Activated CD4-positive, CD25-positive, alpha-beta regulatory T cell treated with anti-CD3 and anti-CD28 coated beads, Interleukin-2, amount 50 U/mL, for 16 hours (primary cell): Measurements from ENCODE around the gene GNAZ.

Experiments used
- DNase-seq: peaks from one replicate; pipeline ENCODE4 v3.0.0-alpha.2; 2020; ENCODE audit warnings: low read depth, low spot score

Gene GNAZ

GRCh38 chr22:23064381-23065068, 5.8 kb upstream of the GNAZ start:
- no peak for DNase-seq

DNA sequence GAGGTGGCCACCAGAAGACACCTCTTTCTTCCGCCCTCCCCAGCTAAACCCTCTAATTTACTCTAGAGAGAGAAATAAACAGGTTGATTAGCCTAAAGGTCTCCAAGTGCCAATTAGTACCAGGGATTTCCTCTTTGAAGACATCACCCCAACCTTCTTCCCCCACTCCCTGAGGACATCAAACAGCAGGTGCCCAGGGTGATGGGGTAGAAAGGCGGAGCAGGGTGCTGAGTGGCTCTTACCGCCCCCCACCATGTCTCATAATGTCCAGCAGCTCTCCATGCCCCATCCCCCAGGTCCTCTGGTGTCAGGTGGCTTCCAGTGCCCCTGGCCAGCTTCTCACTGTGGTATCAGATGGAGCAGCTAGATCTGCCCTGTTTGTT, 5.3 kb upstream of the GNAZ start:
- DNase-seq, result no peak

GRCh38 chr22:23065495-23066122, 4.7 kb upstream of the GNAZ start:
- DNase-seq, result no peak

GRCh38 chr22:23066200-23067022, 3.9 kb upstream of the GNAZ start:
- no peak for DNase-seq

- no peak for DNase-seq
Observed at GRCh38 chr22:23067023-23067650, 3.2 kb upstream of the GNAZ start.

- no peak for DNase-seq
Observed at GRCh38 chr22:23067691-23068090, 2.6 kb upstream of the GNAZ start.

DNA sequence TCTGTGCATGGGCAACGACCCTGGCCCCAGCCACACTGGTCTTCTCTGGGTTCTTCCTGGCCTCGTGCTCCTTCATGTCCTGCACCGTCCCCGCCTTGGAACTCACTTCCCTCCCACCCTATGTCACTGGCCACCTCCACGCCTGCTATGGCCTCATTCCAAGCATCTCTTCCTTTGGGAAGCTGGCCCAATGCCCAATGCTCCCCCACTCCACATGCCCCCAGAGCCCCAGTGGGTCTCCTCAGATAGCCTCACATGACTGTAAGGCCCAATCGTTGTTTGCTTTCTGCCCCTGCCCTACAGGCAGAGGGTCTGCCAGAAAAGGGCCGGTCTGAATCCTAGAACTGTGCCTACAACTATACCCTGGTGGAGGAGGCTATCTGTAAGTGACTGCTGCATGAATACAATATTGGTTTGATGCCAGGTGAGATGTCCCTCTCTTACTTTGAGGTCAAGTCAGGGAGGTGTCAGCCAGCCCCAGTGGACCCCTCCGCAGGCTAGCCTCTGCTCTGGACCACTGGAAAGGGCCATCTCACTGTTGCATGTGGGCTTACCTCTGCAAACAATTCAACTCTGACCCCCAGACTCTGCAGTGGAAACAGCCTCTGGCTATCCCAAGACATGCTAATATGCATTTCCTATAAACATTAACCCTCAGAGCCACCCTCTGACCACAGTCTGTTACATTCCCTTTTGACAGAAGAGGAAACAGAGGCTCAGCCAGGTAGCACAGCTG, 2.1 kb upstream of the GNAZ start:
- no peak for DNase-seq

- no peak for DNase-seq
Observed at GRCh38 chr22:23068832-23069385, 1.4 kb upstream of the GNAZ start.

DNA sequence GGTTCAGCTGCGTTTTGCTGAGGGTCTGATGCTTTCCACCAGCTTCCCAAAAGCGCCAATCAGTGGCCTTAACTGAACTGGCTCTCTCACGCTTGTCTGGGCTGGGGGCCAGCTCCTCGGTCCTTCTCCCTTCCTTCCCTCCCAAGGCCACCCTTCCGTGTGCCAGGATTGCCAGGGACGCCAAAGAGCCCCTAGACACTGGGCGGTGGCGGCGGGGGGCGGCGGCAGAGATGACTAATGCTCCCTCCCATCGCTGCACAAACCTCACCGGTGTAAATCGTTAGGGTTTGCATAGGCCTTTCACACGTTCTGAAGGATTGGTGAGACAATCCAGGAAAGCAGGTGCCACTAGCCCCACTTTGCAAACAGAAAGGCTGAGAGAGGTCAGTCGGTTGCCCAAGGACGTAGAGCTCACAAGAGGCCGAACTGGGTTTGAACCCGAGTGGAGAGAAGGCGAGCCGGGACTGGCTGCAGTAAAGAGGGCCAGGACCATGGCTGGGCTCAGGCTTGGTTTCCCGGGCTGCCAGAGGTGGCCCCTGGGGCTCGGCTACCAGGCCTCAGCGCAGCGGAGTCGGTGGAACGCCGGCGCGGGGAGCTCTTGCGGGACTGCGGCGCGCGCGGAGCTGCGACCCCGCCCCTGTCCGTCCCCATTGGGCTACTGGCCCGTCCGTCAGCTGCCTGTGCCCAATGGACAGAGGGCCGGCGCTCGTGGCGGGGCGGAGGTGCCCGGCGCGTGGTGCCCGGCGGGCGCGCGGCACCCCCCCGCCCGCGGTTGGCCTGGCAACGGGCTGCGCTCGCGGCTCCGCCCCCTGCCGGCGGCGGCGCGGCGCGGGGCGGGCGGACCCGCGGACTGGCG, 589 bp upstream of the GNAZ start:
- DNase-seq, result peak; percentile 64

- no peak for DNase-seq
Observed at GRCh38 chr22:23071230-23072076, 1.1 kb downstream of the GNAZ start.

DNA sequence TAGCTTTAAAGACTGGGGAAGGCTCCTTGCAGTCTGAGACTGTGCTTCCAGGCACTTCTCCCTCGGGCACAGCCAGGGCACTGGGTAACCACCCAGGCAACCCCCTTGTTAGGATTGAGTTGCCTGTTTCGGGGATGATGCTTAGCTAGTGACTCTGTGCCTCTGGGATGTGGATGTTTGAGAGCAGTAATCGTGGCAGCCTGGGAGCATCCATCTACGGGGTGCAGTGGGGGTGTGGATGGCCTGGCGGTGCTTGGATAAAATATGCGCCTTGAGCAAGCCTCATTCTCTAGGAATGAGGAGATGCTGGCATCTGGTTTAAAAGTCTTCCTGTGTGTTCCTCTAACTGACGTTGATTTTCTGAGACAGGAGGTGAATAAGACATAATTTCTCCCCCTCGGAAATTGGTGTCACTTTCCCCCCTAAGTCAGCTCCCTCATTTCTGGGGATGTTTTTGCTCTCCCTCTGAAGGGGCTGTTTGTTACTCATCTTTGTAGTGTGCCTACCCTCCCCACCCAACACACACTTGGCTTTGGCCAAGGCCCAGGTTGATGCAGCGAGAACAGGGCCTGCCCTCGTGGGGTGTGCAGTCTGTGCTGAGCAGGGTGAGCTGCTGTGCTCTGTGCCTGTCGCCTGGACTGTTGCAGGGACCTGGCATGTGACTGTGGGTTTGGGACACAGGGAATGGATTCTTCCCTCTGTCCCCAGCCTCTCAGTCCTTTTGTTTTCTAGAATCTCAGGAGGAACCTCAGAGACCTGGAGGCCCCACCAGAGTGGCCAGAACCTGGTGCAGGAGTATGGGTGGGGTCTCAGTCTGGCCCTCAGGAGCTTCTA, 2.0 kb downstream of the GNAZ start:
- no peak for DNase-seq

GRCh38 chr22:23072911-23073491, 2.7 kb downstream of the GNAZ start:
- DNase-seq, result no peak

DNA sequence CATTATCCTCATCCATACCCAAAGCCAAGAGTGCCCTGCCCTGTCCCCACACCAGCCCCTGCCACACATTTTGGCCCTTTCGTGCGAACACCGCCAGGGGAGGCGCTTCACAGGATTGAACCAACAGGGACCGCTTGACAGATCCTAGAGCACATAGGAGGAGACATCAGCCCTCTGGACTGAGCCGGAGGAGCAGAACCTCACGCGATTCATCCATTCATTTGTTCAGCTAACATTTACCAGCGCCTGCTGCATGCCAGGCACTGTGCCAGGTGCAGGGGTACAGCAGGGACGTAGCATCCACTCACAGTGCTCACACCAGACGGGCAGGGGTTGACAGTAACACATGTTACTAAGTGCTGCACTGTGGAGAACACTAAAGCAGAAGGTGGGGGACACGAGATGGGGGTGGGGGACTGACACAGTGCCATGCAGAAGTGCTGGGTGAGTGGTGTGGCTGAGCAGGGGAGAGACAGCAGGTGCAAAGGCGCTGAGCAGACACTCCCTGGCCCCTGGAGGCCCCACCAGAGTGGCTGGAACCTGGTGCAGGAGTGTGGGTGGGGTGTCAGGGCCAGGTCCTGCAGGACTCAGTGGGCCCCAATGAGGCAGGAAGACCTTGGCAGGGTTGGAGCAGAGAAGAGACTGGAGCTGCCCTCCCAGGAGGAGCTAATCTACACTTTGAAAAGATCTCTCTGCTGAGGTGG, 3.4 kb downstream of the GNAZ start:
- DNase-seq, result no peak

- no peak for DNase-seq
Observed at GRCh38 chr22:23074451-23074850, 4.1 kb downstream of the GNAZ start.

GRCh38 chr22:23075050-23075449, 4.7 kb downstream of the GNAZ start:
- DNase-seq, result no peak

DNA sequence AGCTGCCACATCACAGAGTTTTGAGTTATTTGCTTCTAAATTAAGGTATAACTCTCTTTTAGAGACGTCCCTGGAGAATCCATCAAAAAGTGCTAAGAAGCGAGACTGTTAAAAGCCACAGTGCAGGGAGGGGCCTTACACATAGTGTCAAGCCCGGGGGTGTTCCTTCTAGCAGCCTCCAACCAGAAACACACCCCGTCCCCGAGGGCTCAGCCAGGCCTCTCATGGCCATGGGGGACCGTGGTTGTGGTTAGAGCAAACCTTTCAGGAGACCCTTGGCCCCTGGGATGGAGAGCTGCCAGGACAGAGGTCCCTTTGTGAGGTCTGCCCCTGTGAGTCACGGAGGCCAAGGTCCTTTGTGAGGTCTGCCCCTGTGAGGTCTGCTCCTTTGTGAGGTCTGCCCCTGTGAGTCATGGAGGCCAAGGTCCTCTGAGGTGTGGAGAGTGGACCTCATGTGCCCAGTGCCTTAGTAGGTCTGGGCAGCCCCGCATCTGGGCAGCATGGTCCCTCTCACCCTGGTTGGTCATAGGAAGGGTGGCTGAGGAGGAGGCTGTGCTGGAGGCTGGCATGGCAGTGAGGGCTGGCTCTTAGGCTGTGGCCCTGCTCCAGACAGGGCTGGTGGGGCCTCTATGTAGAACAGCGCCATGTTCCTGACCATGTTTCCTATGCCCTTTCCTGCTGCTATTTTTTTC, 5.4 kb downstream of the GNAZ start:
- no peak for DNase-seq
